ENCODE results near the gene CYP4F22.
"Not testable (repeated sequence)": the region's sequence is repeated elsewhere in the genome, so short reads cannot be mapped to it uniquely, and the experiment has no call there.

Gene CYP4F22

GRCh38 chr19:15495151-15495550 lies 13.2 kb upstream of the CYP4F22 start:
- DNase-seq: no peak

- DNase-seq: no peak
These were observed 10.0 kb upstream of the CYP4F22 start for GRCh38 chr19:15498156-15498858.

GRCh38 chr19:15498910-15499309 lies 9.4 kb upstream of the CYP4F22 start:
- no peak for DNase-seq

GRCh38 chr19:15501596-15501995 lies 6.7 kb upstream of the CYP4F22 start:
- no peak for DNase-seq

- no peak for DNase-seq
These were observed 6.1 kb upstream of the CYP4F22 start for GRCh38 chr19:15502264-15502663.

- DNase-seq: no peak
These were observed 2.2 kb upstream of the CYP4F22 start for GRCh38 chr19:15506074-15506571.

GRCh38 chr19:15507068-15508034 lies 974 bp upstream of the CYP4F22 start:
- no peak for DNase-seq

- no peak for DNase-seq
These were observed 3.5 kb downstream of the CYP4F22 start for GRCh38 chr19:15511671-15512424.

- DNase-seq: not testable (repeated sequence)
These were observed 6.9 kb downstream of the CYP4F22 start for GRCh38 chr19:15515227-15515625.

- no peak for DNase-seq
These were observed 8.0 kb downstream of the CYP4F22 start for GRCh38 chr19:15516363-15516762.

GRCh38 chr19:15517778-15518177 lies 9.5 kb downstream of the CYP4F22 start:
- DNase-seq: no peak

- DNase-seq: no peak
These were observed 11.2 kb downstream of the CYP4F22 start for GRCh38 chr19:15519433-15519976.

- DNase-seq: no peak
These were observed 16.5 kb downstream of the CYP4F22 start for GRCh38 chr19:15524781-15525180.

GRCh38 chr19:15525291-15525690 lies 17.0 kb downstream of the CYP4F22 start:
- DNase-seq: no peak

- DNase-seq: no peak
These were observed 18.1 kb downstream of the CYP4F22 start for GRCh38 chr19:15526408-15526807.

GRCh38 chr19:15527705-15528104 lies 19.4 kb downstream of the CYP4F22 start:
- DNase-seq: no peak

GRCh38 chr19:15529774-15530372 lies 21.5 kb downstream of the CYP4F22 start:
- no peak for DNase-seq

- no peak for DNase-seq
These were observed 24.6 kb downstream of the CYP4F22 start for GRCh38 chr19:15532779-15533521.

GRCh38 chr19:15533522-15533830 lies 25.2 kb downstream of the CYP4F22 start:
- DNase-seq: not testable (repeated sequence)

- DNase-seq: no peak
These were observed 26.9 kb downstream of the CYP4F22 start for GRCh38 chr19:15534957-15535864.

GRCh38 chr19:15536350-15536749 lies 28.0 kb downstream of the CYP4F22 start:
- no peak for DNase-seq
